Ovary (tissue), 3 donors: ENCODE data around the gene TWF1.

ENCODE experiments used
- EP300 ChIP-seq: sonication (generic); formaldehyde crosslinking; IDR thresholded peaks from one replicate; pipeline ENCODE4 v1.6.1; 2017; ENCODE audit warnings: antibody characterized with exemption
- POLR2A ChIP-seq: fragments of 450-650 bp; IDR thresholded peaks from one replicate; pipeline ENCODE4 v1.6.1; 2017; ENCODE audit warnings: antibody characterized with exemption, mild to moderate bottlenecking, moderate library complexity
- TF ChIP-seq, protein P1 (sequence below), 3 donors: fragments of 450-650 bp in 2 of 3; fragments of 200-600 bp in 1 of 3; IDR thresholded peaks; one replicate each; pipeline versions ENCODE4 v1.5.1 to v1.8.0; 2016 to 2022; ENCODE audit warnings: antibody characterized with exemption in 3 of 3, mild to moderate bottlenecking in 1 of 3
- donor health status: DM: no; HTN: no; CAD: no.

DNA sequence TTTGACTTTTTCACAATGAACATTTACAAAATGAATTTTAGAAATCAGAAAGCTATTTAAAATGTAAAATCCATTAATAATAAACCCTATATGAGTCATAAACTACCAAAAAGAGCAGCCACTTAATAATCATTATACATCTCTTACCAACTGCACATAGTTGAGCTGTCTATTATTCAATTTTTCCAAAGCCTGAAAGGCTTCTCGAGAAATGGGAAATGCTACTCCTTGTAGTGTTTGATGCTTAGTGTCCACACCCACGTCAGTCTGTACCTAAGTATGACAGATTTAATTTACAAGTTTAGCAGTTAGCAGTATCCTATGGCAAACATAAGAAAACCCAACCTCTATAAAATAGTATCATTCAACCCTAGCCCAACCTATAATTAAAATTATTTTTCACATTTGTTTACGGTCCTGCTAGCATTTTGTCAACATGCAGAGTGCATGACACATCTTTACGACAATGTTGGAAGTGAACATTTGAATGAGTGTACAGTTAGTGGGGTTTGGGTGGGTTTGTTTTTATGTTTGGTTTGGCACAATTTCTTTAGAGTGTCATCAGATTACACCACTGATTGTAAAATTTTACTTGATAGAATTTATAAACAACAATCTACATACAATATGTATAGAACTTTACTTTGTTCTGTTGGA is 8.4 kb downstream of the TWF1 start:
- TF ChIP-seq, protein P1, sequence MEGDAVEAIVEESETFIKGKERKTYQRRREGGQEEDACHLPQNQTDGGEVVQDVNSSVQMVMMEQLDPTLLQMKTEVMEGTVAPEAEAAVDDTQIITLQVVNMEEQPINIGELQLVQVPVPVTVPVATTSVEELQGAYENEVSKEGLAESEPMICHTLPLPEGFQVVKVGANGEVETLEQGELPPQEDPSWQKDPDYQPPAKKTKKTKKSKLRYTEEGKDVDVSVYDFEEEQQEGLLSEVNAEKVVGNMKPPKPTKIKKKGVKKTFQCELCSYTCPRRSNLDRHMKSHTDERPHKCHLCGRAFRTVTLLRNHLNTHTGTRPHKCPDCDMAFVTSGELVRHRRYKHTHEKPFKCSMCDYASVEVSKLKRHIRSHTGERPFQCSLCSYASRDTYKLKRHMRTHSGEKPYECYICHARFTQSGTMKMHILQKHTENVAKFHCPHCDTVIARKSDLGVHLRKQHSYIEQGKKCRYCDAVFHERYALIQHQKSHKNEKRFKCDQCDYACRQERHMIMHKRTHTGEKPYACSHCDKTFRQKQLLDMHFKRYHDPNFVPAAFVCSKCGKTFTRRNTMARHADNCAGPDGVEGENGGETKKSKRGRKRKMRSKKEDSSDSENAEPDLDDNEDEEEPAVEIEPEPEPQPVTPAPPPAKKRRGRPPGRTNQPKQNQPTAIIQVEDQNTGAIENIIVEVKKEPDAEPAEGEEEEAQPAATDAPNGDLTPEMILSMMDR (IDR thresholded peaks at IDR 0.05), result no peak
- no peak for TF ChIP-seq POLR2A
- TF ChIP-seq EP300, result no peak
